ENCODE measurements around the gene WBP2. TPM values are rescaled to one million over a fixed set of nuclear protein-coding genes. Genes with fewer than 3 reads are reported as not detected.
A peak's percentile ranks its signal among the peaks of the same experiment; 100 is the strongest.

Gene WBP2
- total RNA-seq, 1 donor from 2014 or later, result 37.5 TPM

- no peak for DNase-seq (ENCODE audit: low read depth)
Observed at GRCh38 chr17:75828741-75829140, 26.4 kb downstream of the WBP2 start.

GRCh38 chr17:75828076-75828400, 27.1 kb downstream of the WBP2 start:
- no peak for DNase-seq (ENCODE audit: low read depth)

DNA sequence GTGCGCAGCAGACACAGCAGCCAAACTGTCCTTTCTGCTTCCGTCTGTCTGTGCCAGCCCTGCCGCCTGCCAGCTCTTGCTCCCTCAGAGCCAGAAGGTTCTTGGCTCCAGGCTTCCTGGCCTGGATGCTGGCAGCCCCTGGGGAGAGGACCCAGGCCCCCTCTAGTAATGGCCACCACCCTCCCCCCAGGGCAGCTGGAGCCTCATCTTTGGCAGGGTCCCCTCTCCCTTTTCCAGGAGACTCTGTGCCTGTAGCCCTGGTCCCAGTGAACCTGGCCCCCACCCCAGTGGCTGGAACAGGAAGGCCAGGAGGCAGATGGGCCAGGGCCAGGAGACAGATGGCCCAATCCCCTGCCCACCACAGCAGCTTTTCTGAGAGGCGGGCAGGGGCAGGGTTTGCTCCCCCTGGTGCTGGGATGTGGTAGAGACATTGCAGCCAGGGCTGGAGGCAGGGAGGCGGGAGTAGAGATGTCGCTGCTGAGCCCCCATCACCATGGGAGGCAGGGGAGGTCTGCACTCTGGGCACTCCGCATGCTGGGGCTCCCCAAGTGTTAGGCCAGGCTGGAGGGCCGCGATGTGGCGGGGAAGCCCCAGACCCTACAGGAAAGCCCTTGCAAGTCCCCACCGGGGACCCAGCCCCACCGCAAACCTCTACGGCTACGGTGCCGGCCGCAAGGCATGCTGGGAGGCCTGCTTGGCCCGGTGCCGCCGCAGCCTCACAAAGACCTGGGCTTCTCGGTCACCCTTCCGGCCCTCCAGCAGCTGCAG, 27.6 kb downstream of the WBP2 start:
- no peak for DNase-seq (ENCODE audit: low read depth)

GRCh38 chr17:75826561-75827307, 28.4 kb downstream of the WBP2 start:
- no peak for DNase-seq (ENCODE audit: low read depth)

GRCh38 chr17:75825748-75826370, 29.3 kb downstream of the WBP2 start:
- no peak for DNase-seq (ENCODE audit: low read depth)

DNA sequence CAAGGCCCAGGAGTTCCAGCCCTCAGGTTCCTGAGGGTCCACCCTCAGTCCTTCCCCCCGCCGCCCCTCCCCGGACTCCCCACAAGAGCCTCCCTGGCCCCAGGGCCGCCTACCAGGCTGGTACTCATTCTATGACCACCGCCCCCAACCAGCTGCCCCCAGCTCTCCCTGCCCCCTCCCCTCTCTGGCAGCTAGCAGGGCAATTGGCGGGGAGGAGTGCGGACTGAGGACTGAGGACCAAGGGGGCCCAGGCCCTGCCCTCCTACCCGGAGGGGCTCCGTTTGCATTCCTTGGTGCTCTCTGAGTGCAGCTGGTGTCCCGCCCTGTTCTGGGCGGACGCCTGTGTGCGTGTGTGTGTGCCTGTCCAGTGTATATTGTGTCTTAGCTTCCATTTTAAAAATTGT, 30.0 kb downstream of the WBP2 start:
- DNase-seq (ENCODE audit: low read depth), result no peak

GRCh38 chr17:75824666-75825065, 30.5 kb downstream of the WBP2 start:
- DNase-seq (ENCODE audit: low read depth), result no peak

- DNase-seq (ENCODE audit: low read depth), result no peak
Observed at GRCh38 chr17:75824050-75824552, 31.0 kb downstream of the WBP2 start.

GRCh38 chr17:75823257-75824041, 31.7 kb downstream of the WBP2 start:
- no peak for DNase-seq (ENCODE audit: low read depth)

DNA sequence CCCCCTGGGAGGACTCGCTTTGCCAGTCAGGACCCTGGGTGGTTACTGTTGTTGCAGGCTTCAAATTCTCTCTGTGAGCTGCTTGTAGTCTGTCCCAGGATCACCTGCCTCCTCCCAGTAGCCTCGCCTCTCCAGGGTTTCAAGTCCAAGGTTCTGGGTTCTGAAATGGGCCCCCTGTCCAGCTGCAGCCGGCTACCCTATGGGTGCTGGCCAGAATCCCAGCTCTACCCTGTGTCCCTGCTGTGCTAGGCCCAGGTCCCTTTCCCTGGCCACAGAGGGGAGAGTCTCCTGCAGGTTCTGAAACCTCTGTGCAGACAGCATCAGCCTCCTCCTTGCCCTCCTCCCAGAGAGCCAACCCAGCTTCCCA, 32.4 kb downstream of the WBP2 start:
- no peak for DNase-seq (ENCODE audit: low read depth)

DNA sequence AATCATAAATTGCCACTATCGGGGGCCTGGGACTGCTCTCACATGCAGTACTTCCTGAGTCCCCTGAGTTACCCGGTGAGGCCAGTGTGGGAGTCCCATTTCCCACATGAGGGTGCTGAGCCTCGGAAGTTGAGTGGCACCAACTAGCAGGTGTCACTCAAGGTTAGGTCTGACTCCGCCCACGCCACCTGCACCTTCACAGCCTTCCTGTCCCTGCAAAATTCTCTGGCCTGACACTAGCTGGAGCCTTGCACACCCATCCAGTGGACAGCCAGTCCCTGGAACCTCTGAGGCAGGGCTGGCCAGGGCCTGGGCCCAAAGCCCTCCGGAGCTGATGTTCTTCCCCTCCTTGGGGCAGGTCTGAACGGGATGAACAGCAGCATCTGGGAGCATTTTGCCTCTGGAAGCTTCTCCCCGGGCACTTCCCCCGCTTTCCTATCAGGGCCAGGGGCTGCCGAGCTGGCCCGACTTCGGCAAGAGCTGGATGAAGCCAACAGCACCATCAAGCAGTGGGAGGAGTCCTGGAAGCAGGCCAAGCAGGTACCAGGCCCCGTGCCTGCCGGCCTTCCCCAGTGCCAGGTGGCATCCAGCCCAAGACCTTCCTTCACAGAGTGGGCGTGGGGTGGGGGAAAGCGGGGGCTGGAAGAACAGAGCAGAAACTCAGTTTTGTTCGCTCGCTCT, 32.9 kb downstream of the WBP2 start:
- DNase-seq (ENCODE audit: low read depth), result no peak

DNA sequence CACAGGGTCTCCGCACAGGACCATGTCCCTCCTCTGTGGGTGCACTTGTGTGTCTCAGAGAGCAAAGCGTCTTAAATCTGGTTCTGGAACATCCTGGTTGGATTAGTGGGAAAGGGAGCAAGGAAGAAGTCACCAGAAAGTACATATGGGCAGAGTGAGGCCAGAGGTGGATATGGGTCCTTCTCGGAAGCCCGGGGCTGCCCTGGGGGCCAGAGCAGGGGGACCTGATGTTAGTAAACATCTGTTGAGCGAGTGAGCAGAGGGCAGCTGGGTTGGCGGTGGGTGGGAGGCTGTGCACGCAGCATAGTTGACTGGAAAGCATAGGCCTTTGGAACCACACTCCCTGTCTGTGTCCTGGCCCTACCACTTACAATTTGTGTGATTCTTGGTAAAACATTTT, 33.6 kb downstream of the WBP2 start:
- DNase-seq (ENCODE audit: low read depth), result no peak

GRCh38 chr17:75820094-75821080, 34.7 kb downstream of the WBP2 start:
- DNase-seq (ENCODE audit: low read depth), result no peak

DNA sequence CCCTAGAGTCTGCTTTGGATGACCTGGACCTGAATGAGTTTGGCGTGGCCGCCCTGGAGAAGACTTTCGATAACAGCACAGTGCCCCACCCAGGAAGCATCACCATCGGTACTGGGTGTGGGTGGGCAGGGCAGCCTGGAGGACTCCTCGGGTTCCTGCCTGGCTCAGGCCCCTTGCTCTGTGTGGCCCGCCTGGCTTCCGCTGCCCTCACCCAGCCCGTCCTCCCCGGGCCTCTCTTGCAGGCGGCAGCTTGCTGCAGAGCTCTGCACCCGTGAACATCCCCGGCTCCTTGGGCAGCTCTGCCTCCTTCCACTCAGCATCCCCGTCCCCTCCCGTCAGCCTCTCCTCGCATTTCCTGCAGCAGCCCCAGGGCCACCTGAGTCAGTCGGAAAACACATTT, 35.5 kb downstream of the WBP2 start:
- DNase-seq (ENCODE audit: low read depth), result no peak

- DNase-seq (ENCODE audit: low read depth), result no peak
Observed at GRCh38 chr17:75819116-75819515, 36.0 kb downstream of the WBP2 start.

GRCh38 chr17:75818326-75818885, 36.7 kb downstream of the WBP2 start:
- DNase-seq (ENCODE audit: low read depth), result no peak

- DNase-seq (ENCODE audit: low read depth), result no peak
Observed at GRCh38 chr17:75817571-75817970, 37.6 kb downstream of the WBP2 start.

DNA sequence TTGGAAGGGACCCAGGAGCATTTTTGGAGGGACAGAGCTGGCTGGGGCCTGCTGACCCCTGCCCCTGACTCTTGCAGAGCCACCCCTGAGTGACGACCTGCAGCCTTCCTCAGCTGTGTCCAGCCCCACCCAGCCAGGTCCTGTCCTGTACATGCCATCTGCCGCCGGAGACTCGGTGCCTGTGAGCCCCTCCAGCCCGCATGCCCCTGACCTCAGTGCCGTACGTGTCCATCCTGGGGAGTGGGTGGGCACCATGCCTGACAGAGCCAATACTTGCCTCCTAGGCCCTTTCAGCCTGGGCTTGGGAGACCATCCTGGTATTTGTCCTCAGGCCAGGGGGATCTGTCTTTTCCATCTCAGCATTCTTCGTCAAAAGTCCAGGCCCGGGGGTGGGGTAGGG, 38.4 kb downstream of the WBP2 start:
- DNase-seq (ENCODE audit: low read depth), result no peak

DNA sequence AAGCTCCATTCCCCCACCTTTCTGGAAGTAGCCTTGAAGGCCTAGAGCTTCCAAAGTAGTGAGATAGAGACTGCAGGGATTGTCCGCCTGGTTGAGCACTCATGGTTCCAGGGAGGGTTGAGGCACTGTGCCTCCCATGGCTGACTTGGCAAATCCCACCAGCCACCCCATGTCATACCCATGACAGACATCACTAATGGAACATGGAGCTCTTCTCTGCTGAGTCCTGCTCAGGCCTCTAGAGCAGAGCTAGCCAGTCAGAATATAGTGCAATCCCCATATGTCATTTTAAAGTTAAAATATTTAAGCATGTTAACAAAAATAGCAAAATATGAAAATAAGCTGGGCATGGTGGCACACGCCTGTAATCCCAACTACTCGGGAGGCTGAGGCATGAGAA, 39.7 kb downstream of the WBP2 start:
- DNase-seq (ENCODE audit: low read depth), result no peak

- DNase-seq (ENCODE audit: low read depth), result peak; percentile 48
Observed at GRCh38 chr17:75814900-75815373, 40.2 kb downstream of the WBP2 start.
